ENCODE measurements around the gene ADD2. TPM values are rescaled to one million over a fixed set of nuclear protein-coding genes. Genes with fewer than 3 reads are reported as not detected.

ADD2 gene
- total RNA-seq, 1 experiment from 2014 or later: 124 TPM

GRCh38 chr2:70750320-70750719, 17.7 kb downstream of the ADD2 start:
- peaks cover 42 to 49% of the 10 kb centered on the region in 2 experiments for H3K4me1 Mint-ChIP-seq
- H3K4me3 Mint-ChIP-seq: no peak overlapping the region
- no peaks in the 10 kb centered on the region for H3K27me3 Mint-ChIP-seq (ENCODE audit: low read depth)

More at GRCh38 chr2:70750320-70750719, 17.7 kb downstream of the ADD2 start:
- H4K91ac ChIP-seq (ENCODE audit: insufficient read length, low read depth, low read length): no peak overlapping the region
- peaks cover 3% of the 10 kb centered on the region for H4K20me1 ChIP-seq (ENCODE audit: control insufficient read depth, insufficient read depth, insufficient read length)
- no peak overlapping the region for H3K4ac ChIP-seq (ENCODE audit: low read depth, low read length)
- H3K23ac ChIP-seq (ENCODE audit: insufficient read length, low read depth, low read length): no peak overlapping the region
- peaks cover 68% of the 10 kb centered on the region; the same call in 1 of the 2 replicates for H3K79me2 ChIP-seq (ENCODE audit: insufficient read depth, low read length)
- H2BK20ac ChIP-seq (ENCODE audit: low read depth, low read length, poor library complexity, severe bottlenecking): no peak overlapping the region
- no peak for TF ChIP-seq CTCF (conservative IDR thresholded peaks at IDR 0.05)
- WGBS (ENCODE audit: extremely low coverage, insufficient read length, low lambda C conversion rate): no CpG with 5 or more reads among the region's 1 CpG
- no peaks in the 10 kb centered on the region for H3K9me3 ChIP-seq (ENCODE audit: control insufficient read depth, low read depth, low read length)
- no peak overlapping the region for H3K14ac ChIP-seq (ENCODE audit: insufficient read depth, low read length)
- no peak overlapping the region; a peak in 1 of 7 replicates for H3K27ac Mint-ChIP-seq
- no peaks in the 10 kb centered on the region for H3K27me3 ChIP-seq (ENCODE audit: insufficient read depth, low read length)
- H3K36me3 Mint-ChIP-seq (ENCODE audit: insufficient read depth in 1 of 3, low read depth in 3 of 3): peaks cover 5 to 11% (median 6%) of the 10 kb centered on the region in 3 experiments; a peak in 6 of 7 replicates
- no peak overlapping the region for H3K9ac ChIP-seq (ENCODE audit: extremely low read depth, insufficient read length, low read length)
- H2BK5ac ChIP-seq (ENCODE audit: insufficient read length, low read length): no peak overlapping the region
- H3K18ac ChIP-seq (ENCODE audit: insufficient read length, low read depth, low read length): no peak overlapping the region
- peaks cover 35% of the 10 kb centered on the region for H3K4me1 ChIP-seq (ENCODE audit: insufficient read depth, low read length)
- no peak overlapping the region for H2AFZ ChIP-seq (ENCODE audit: low read length)
- H4K8ac ChIP-seq (replicated peaks; ENCODE audit: insufficient read length, low read depth, low read length): no peak overlapping the region
- H3T11ph ChIP-seq (ENCODE audit: low read length): no peak overlapping the region
- H3K23me2 ChIP-seq (ENCODE audit: insufficient read length, low read depth, low read length, poor library complexity, severe bottlenecking): no peaks in the 10 kb centered on the region
- H2AK5ac ChIP-seq (ENCODE audit: insufficient read length, low read length): no peak overlapping the region
- no peak overlapping the region for H4K5ac ChIP-seq (ENCODE audit: insufficient read length, low read depth, low read length)
- no peak for DNase-seq
- H3K4me2 ChIP-seq (ENCODE audit: insufficient read depth, insufficient read length, low read length): no peak overlapping the region
- H2BK12ac ChIP-seq (ENCODE audit: insufficient read length, low read depth, low read length): no peak overlapping the region
- no peak overlapping the region for H3K27ac ChIP-seq (ENCODE audit: insufficient read length, low read depth, low read length)
- H3K9me3 Mint-ChIP-seq: peaks cover 0 to 3% of the 10 kb centered on the region in 2 experiments; a peak in 1 of 5 replicates
- no peak overlapping the region for H2BK15ac ChIP-seq (ENCODE audit: low read depth, low read length)
- no peak overlapping the region for H2BK120ac ChIP-seq (ENCODE audit: low read depth, low read length, poor library complexity, severe bottlenecking)
- H3K56ac ChIP-seq (ENCODE audit: insufficient read length, low read depth, low read length): no peak overlapping the region
- H3K79me1 ChIP-seq (ENCODE audit: insufficient read depth, low read depth, low read length, poor library complexity, severe bottlenecking): no peaks in the 10 kb centered on the region

Measured in H9 (cell line).